Hepatocyte (in vitro differentiated cells): ENCODE measurements around the gene CHST1. TPM values are rescaled to one million over a fixed set of nuclear protein-coding genes. Genes with fewer than 3 reads are reported as not detected.

Source experiments
- DNase-seq: peaks from one replicate; pipeline ENCODE4 v3.0.0-alpha.2; 2016; ENCODE audit warnings: low spot score
- H2AFZ ChIP-seq: fragments of 200-600 bp; sonication (generic); 2 replicates; pipeline ENCODE4 v1.6.0; 2016; ENCODE audit warnings: antibody characterized with exemption, mild to moderate bottlenecking
- H3K27ac ChIP-seq: fragments of 200-600 bp; sonication (generic); 2 replicates; pipeline ENCODE4 v1.5.1; 2016; ENCODE audit warnings: mild to moderate bottlenecking
- H3K27me3 ChIP-seq: fragments of 200-600 bp; sonication (generic); 2 replicates; pipeline ENCODE4 v1.6.1; 2016
- H3K36me3 ChIP-seq: fragments of 200-600 bp; sonication (generic); replicated peaks from 2 replicates; pipeline ENCODE4 v1.5.1; 2016; ENCODE audit warnings: low read depth; ENCODE audit not compliant: insufficient read depth
- H3K4me1 ChIP-seq: fragments of 200-600 bp; sonication (generic); 2 replicates; pipeline ENCODE4 v1.5.1; 2016; ENCODE audit warnings: mild to moderate bottlenecking, moderate library complexity; ENCODE audit not compliant: insufficient read depth
- H3K4me2 ChIP-seq: fragments of 200-600 bp; sonication (generic); 2 replicates; pipeline ENCODE4 v1.6.0; 2016
- H3K4me3 ChIP-seq: fragments of 200-600 bp; sonication (generic); 2 replicates; pipeline ENCODE4 v1.5.1; 2016; ENCODE audit warnings: mild to moderate bottlenecking
- H3K79me2 ChIP-seq: fragments of 200-600 bp; sonication (generic); 2 replicates; pipeline ENCODE4 v1.6.0; 2017; ENCODE audit warnings: mild to moderate bottlenecking
- H3K9me2 ChIP-seq: fragments of 200-600 bp; sonication (generic); replicated peaks from 2 replicates; pipeline ENCODE4 v1.6.0; 2017; ENCODE audit warnings: mild to moderate bottlenecking; ENCODE audit not compliant: insufficient read depth
- H3K9me3 ChIP-seq: fragments of 200-600 bp; sonication (generic); 2 replicates; pipeline ENCODE4 v1.5.1; 2016; ENCODE audit warnings: low read depth, mild to moderate bottlenecking
- H4K20me1 ChIP-seq: fragments of 200-600 bp; sonication (generic); 2 replicates; pipeline ENCODE4 v1.6.0; 2016; ENCODE audit warnings: mild to moderate bottlenecking; ENCODE audit not compliant: insufficient read depth, poor library complexity, severe bottlenecking
- CTCF ChIP-seq: fragments of 200-600 bp; sonication (generic); IDR thresholded peaks from 2 replicates; pipeline ENCODE4 v1.5.1; 2016; ENCODE audit warnings: antibody characterized with exemption, mild to moderate bottlenecking; ENCODE audit not compliant: poor library complexity
- EZH2 ChIP-seq: fragments of 200-600 bp; sonication (generic); IDR thresholded peaks from 2 replicates; pipeline ENCODE4 v1.6.1; 2016; ENCODE audit warnings: antibody characterized with exemption, mild to moderate bottlenecking, borderline replicate concordance
- EZH2phosphoT487 ChIP-seq: fragments of 200-600 bp; sonication (generic); IDR thresholded peaks from one replicate; pipeline ENCODE4 v1.6.1; 2018; ENCODE audit warnings: antibody characterized with exemption, mild to moderate bottlenecking, low read depth, moderate library complexity; ENCODE audit not compliant: unreplicated experiment, severe bottlenecking
- WGBS: methylation state at CpG from one replicate; pipeline ENCODE4 v1.1.6; 2016; ENCODE audit warnings: low lambda C conversion rate; ENCODE audit errors: missing lambda C conversion rate; 5-methylcytosine and 5-hydroxymethylcytosine counted together
- polyA plus RNA-seq: library from polyadenylated mRNA; unstranded; fragments of >200 nt; fragmentation: Nextera tagmentation; extraction: Ambion mirVana; gene quantifications from 2 replicates; pipeline ENCODE4 v1.2.1, GENCODE V29; 2016
- total RNA-seq: library from RNA; depleted of rRNA; stranded (reverse); fragments of >200 nt; gene quantifications from 2 replicates; pipeline ENCODE4 v1.2.3, GENCODE V29; 2014

Gene CHST1
- total and polyA plus RNA-seq, 2 experiments from 2014 or later, result 1.3 to 1.9 TPM

DNA sequence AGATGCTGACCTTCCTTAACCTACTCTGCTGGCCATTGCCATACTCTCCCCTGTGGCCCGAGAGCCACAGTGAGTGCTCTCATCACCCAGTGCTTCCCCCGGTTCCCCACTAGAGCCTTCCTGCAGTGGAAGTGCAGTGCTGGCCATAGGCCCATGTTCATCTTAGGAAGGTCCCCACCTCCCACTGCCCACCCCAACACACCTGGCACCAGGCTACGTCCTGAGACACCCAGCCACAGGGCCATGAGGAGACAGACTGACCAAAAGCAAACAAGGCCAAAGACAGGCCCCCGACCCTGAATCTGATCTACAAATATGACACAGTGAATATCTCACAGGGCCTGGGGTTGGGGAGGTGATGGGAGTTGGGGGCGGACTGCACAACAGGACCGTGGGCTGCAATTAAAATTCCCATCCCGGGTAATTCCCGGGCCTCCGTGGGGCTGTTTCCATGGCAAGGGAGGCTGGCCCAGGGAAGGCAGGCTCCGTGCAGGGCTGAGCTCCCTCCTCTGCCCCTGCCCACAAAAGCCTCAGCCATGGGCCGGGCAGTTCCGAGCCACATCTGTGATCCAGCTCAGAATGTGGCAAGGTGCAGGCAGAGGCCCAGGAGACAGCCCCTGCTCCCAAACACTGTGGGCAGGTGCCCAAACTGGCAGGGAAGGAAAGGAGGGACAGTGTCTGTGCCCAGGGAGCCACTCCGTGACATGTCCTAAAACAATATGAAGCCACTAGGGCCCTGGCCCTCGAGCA lies 5.1 kb upstream of the CHST1 start:
- no peaks in the 10 kb centered on the region for H3K4me1 ChIP-seq
- H3K9me3 ChIP-seq, result no peaks in the 10 kb centered on the region
- no peaks in the 10 kb centered on the region for H3K79me2 ChIP-seq
- H4K20me1 ChIP-seq, result no peaks in the 10 kb centered on the region
- no peak overlapping the region for H3K4me3 ChIP-seq
- H3K27me3 ChIP-seq, result peaks cover 22% of the 10 kb centered on the region
- 75% methylated on average over 14 of the region's 14 CpGs for WGBS
- no peaks in the 10 kb centered on the region for H3K36me3 ChIP-seq
- no peak overlapping the region for H2AFZ ChIP-seq
- H3K4me2 ChIP-seq, result no peak overlapping the region
- no peak overlapping the region for H3K27ac ChIP-seq
- DNase-seq, result no peak
- no peaks in the 10 kb centered on the region for H3K9me2 ChIP-seq
- TF ChIP-seq EZH2phosphoT487, result no peak
- TF ChIP-seq CTCF, result no peak

DNA sequence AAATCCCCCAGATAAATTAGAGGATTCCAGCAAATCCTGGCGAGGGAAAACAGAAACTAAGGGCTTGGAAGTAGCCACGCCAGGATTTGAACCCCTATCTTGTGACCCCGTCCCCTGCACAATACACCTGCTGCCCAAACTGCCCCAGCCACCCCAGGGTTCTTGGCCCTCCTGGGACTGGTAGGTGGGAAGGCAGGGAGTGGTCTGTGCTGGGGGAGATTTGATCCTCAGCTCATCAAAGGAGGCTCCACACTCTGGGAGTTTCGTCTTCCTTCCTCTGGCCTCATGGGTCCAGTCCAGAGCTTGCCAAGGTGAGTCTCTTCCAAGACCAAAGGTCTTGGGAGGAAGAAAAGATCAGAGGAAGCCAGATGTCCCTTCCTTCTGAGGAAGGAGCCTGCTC lies 4.5 kb upstream of the CHST1 start:
- H3K79me2 ChIP-seq, result no peaks in the 10 kb centered on the region
- no peak overlapping the region for H3K27ac ChIP-seq
- peaks cover 22% of the 10 kb centered on the region for H3K27me3 ChIP-seq
- H4K20me1 ChIP-seq, result no peaks in the 10 kb centered on the region
- 78% methylated on average over 4 of the region's 4 CpGs for WGBS
- no peak for DNase-seq
- no peak overlapping the region for H3K4me2 ChIP-seq
- no peak overlapping the region for H2AFZ ChIP-seq
- no peaks in the 10 kb centered on the region for H3K9me2 ChIP-seq
- H3K4me1 ChIP-seq, result no peaks in the 10 kb centered on the region
- TF ChIP-seq EZH2 (no peak), CTCF (no peak), EZH2phosphoT487 (no peak)
- H3K9me3 ChIP-seq, result no peaks in the 10 kb centered on the region
- no peaks in the 10 kb centered on the region for H3K36me3 ChIP-seq
- no peak overlapping the region for H3K4me3 ChIP-seq

- H3K4me3 ChIP-seq, result no peak overlapping the region
- H3K4me1 ChIP-seq, result peaks cover 6% of the 10 kb centered on the region
- H3K27ac ChIP-seq, result no peak overlapping the region
- WGBS, result 98% methylated on average over 3 of the region's 3 CpGs
- H3K9me2 ChIP-seq, result no peaks in the 10 kb centered on the region
- no peak for DNase-seq
- peaks cover 27% of the 10 kb centered on the region for H3K27me3 ChIP-seq
- no peaks in the 10 kb centered on the region for H3K36me3 ChIP-seq
- no peaks in the 10 kb centered on the region for H3K9me3 ChIP-seq
- no peak for TF ChIP-seq EZH2
- no peak for TF ChIP-seq EZH2phosphoT487
- no peak for TF ChIP-seq CTCF
- no peaks in the 10 kb centered on the region for H4K20me1 ChIP-seq
- H3K4me2 ChIP-seq, result no peak overlapping the region
- no peak overlapping the region for H2AFZ ChIP-seq
- H3K79me2 ChIP-seq, result no peaks in the 10 kb centered on the region
Observed at GRCh38 chr11:45669146-45669545, 3.7 kb upstream of the CHST1 start.
